Measurements from ENCODE around the gene CST9. TPM values are rescaled to one million over a fixed set of nuclear protein-coding genes. Genes with fewer than 3 reads are reported as not detected.

The CST9 gene, protein sequence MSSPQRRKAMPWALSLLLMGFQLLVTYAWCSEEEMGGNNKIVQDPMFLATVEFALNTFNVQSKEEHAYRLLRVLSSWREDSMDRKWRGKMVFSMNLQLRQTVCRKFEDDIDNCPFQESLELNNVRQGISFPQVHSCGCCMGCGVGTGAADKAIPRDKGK
- under 0.01 TPM in 1 of 2 replicates, not detected in the other for total RNA-seq

DNA sequence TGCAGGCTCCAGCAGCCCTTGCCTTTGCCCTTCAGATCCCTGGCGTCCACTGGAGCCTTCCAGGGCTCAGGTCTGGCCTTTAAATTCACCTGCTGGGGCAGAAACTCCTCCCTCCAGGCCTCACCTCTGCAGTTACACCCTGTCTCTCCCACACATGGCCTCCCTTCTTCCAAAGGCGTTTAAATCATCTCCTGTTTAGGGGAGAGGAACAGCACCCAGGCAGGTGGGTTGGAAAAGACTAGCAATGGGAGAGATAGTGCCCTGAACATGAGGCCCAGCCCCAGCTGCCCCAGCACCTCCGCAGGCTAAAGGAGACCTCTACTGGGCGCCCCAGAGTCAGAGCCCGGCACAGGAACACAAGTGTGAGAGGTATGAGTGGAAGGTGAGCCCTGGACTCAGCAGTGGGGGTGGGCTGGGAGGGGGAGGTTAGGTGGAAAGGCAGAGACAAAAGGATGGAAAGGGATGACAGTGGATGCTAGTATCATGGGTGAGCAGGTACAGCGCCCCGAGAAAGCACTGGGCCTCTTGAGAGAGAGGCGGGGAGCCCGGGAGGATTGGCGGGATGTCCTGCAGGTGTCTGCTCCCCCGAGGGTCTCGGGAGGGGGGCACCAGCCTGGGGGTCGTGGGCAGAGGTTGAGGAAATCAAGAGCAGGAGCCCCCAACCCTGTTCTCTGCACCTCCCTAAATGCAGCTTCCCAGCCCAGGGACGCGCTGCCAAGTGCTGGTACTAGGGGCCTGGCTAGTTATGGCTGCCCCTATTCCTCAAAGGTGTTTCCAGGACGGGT is at the start of gene CST9:
Gene CST9 (minus strand): TSS at position 51 of the 785 bp plus-strand sequence. CDS start 53 bp downstream, outside the sequence.
- no peak for DNase-seq (ENCODE audit: low read depth in 2 of 2)

DNA sequence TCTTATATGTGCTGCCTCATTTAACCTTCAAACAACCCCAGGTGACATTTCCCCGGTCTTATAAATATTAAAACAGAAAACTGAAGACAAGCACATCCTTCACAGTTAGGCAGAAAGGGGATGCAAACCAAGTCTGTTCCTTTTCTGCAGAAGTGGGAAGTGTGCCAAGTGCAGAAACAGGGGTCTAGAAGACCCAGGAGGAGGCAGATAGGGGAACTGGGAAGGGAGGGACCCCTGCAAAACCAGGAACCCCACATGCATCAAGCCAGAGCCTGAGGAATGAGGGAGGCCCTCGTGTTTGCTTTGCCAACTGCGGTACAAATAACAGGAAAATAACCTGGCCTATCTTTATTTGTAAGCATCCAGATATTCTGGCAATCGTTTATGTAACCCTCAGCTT is 49.0 kb upstream of the CST9 start:
- DNase-seq (ENCODE audit: low read depth in 2 of 2), result no peak

DNA sequence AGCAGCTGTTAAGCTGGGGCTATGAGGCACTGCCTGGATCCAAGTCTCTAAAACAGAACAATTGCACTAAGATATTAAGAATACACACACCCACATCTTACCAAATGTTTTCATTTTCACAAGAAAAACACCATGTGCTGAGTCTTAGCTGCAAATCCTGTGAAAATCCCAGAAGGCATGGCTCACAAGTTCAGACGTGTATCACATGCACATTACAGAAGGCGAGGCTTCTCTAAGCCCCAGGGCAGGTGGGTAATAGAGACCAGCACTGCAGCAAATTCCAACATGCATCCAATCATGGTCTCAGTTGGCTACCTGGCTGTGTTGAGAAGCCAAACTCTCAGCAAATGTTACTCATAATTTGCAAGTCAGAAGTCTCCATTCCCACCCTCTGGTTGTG is 48.3 kb upstream of the CST9 start:
- DNase-seq (ENCODE audit: low read depth in 2 of 2), result no peak

DNA sequence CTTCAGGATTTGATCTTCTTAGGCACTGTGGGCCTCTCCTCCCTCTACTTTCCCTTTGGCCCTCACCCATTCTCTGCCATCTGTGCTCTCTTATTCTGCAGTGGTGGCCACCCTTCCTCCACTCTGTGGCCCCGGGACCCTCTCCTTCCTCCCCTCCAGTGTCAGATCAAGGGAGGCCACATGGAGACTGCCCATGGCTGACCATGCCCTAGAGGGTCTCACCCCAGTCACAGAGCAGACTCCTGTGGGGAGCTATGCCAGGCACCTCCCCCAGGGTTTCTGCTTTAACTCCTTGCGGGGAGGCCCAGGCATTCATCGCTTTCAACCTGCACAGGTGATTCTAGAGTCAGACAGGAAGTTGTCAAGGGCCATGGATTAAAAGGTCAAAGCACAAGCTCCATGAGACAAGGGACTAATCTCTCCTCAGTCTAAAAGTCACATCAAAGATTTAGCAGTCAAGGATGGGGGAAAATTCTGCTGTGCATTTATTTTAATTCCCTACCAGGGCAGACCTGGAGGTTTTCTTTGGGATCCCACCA is 47.8 kb upstream of the CST9 start:
- no peak for DNase-seq (ENCODE audit: low read depth in 2 of 2)

DNA sequence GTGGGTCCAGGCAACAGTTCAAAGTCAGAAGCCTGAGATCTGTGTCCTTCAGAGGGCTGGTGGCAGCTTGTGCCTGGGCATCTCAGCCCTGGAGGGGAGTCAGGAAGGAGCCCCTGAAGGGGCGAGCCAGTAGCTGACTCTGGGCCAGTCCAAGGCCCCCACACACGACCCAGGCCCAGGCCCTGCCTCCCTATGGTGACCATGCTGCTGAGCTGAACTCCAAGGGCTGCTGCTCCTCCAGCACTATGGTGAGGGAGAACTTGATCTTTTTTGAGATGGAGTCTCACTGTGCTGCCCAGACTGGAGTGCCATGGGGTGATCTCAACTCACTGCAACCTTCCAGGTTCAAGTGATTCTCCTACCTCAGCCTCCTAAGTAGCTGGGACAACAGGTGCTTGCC is 47.2 kb upstream of the CST9 start:
- DNase-seq (ENCODE audit: low read depth in 2 of 2), result no peak

DNA sequence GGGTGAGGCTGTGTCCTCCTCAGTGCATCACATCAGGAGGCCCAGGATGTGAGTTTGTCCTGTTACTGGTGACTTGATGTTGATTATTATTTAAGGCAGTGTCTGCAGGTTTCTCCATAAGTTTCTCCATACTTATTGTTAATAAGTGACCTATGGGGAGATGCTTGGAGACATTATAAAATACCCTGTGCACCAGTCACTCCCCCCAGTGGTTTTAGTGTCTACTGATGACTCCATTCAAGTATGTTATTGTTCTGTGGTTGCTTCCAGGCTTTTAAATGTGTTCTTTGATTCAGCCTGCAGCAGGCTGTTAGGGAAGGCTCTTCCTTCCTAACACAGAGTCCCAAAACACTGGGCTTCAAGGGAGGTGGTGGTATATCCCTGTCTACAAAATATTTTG is 46.7 kb upstream of the CST9 start:
- no peak for DNase-seq (ENCODE audit: low read depth in 2 of 2)

DNA sequence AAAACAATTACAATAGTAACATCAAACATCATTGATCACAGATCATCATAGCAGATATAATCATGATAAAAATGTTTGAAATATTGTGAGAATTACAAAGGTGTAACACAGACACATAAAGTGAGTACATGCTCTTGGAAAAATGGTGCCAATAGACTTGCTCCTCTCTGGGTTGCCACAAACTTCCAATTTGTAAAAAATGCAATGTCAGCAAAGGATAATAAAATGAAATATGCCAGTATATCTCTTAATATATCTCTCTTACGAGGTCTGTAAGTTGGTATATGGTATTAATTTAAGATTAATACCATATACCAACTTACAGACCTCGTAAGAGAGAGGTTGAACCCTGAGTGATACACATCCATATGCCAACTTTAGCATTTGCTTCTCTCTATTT is 45.4 kb upstream of the CST9 start:
- DNase-seq (ENCODE audit: low read depth in 2 of 2), result no peak

DNA sequence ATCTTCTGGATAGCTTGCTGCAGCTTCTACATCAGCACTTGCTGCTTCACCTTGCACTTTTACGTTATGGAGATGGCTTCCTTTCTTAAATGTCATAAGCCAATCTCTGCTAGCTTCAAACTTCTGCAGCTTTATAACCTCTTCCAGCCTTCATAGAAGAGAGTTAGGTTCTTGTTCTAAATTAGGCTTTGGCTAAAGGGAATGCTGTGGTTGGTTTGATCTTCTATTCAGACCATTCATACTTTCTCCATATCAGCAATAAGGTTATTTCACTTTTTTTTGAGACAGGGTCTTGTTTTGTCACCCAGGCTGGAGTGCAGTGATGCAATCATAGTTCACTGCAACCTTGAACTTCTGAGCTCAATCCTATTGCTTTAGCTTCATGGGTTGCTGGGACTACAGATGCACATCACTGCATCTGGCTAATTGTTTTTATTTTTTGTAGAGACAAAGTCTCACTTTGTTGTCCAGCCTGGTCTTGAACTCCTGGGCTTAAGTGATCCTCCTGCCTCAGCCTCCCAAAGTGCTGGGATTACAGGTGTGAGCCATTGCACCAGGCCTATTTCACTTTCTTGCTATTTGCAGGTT is 44.2 kb upstream of the CST9 start:
- DNase-seq (ENCODE audit: low read depth in 2 of 2), result no peak

DNA sequence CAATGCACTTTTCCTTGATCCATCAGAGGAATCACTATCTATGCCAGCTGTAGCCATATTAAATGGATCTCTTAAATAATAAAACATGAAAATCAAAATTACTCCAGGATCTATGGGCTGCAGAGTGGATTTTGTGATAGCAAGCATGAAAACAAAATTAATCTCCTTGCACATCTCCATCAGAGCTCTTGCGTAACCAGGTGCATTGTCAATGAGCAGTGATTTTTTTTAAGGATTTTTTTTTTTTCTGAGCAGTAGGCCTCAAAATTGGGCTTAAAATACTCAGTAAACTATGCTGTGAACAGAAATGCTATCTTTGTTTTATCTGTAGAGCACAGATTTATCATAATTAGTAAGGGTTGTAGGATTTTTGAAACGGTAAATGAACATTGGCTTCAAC is 43.5 kb upstream of the CST9 start:
- DNase-seq (ENCODE audit: low read depth in 2 of 2), result no peak

DNA sequence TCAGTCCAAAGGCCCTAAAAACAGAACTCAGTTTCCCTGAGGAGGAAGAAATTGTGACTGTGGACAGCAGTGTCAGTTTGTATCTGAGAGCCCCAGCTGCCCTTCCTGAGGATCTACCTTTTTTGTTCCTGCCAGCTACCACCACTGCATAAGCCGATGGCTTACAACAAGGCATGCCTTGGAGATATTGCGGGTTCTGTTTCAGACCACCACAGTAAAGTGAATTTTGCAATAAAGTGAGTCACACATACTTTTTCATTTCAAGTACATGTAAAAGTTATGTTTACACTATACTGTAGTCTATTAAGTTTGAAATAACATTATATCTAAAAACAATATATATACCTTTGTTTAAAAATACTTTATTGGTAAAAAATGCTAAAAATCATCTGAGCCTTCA is 41.6 kb upstream of the CST9 start:
- DNase-seq (ENCODE audit: low read depth in 2 of 2), result no peak

DNA sequence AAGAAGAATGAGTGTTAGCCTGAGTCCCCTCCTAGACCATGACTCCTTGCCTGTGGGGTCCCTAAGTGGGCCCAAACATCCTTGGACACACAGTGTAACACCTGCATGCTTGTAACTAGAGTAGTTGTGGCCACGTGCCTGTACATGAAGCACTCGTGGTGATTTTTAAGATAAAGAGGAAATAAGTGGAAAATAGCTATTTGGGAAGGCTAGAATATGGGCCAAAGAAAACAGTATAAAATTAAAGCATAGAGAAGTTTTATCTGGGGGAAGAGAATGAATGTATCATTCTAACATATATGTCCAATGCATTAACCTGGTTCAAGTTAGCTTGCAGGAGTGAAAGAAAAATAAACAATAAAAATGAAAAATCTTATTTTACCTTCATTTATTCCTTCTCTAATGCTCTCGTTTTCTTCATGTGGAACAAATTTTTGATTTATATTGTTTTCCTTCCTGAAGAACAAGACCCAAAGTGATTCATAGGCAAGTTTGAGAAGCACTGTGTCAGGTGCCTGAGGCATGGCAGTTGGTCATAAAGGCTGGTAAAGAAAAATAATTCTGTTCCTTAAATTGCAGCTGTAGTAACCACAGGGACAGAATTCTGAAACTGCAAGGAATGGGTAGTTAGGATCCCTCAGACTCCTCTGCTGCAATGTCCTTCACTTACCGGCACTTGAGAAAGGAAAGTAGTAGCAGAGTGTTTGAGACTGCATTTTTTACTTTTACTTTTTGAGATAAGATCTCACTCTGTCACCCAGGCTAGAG is 40.6 kb upstream of the CST9 start:
- DNase-seq (ENCODE audit: low read depth in 2 of 2), result peak in 1 of 2 donors; percentile 40

DNA sequence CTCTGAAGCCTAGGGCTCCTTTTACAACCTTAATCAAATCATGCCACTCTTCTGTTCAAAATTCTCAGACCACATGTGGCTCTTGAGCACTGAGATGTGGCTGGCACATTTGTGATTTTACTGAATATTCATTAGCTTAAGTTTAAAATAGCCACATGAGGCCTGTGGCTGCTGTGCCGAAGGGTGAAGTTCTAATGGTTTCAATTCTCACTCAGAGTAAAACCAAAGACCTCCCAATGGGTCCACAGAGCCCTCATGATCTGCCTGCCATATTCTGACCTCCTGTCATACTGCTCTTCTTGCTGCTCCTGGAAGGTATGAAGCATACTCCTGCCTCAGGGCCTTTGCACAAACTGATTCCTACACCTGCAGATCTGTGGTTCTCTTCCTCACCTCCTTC is 39.9 kb upstream of the CST9 start:
- DNase-seq (ENCODE audit: low read depth in 2 of 2), result no peak

DNA sequence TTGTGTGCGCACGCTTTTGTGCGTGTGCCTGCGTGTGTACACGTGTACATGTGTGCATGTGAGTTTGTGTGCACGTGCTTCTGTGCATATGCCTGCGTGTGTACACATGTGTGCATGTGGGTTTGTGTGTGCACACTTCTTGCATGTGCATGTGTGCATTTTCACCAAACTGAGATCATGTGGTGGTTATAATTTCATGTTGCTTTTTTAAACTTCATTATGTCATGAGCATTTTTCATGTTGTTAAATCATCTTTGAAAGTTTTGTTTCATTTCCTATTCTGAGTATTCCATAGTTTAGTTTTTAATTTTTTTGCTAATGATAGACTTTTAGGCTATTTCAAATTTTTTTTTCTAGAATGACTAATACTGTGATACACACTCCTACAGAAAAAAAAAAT is 38.4 kb upstream of the CST9 start:
- DNase-seq (ENCODE audit: low read depth in 2 of 2), result no peak

DNA sequence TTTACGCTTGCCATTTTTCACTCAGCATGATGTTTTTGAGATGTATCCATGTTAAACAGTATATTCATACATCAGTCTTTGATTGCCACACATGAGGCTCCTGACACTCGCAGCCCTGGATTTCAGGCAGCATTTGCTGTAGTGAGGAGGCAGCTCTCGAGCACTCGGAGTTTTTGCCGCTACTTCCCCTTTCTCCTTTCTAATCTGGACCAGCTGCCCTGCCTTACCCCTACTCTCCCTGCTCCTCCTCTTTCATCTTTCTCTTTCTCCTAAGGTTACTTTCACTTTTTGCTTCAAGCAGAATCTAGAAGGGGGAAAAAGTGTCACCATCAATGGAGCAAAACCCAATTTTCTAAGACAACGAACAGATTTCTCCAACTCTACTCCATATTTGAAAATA is 37.9 kb upstream of the CST9 start:
- no peak for DNase-seq (ENCODE audit: low read depth in 2 of 2)

DNA sequence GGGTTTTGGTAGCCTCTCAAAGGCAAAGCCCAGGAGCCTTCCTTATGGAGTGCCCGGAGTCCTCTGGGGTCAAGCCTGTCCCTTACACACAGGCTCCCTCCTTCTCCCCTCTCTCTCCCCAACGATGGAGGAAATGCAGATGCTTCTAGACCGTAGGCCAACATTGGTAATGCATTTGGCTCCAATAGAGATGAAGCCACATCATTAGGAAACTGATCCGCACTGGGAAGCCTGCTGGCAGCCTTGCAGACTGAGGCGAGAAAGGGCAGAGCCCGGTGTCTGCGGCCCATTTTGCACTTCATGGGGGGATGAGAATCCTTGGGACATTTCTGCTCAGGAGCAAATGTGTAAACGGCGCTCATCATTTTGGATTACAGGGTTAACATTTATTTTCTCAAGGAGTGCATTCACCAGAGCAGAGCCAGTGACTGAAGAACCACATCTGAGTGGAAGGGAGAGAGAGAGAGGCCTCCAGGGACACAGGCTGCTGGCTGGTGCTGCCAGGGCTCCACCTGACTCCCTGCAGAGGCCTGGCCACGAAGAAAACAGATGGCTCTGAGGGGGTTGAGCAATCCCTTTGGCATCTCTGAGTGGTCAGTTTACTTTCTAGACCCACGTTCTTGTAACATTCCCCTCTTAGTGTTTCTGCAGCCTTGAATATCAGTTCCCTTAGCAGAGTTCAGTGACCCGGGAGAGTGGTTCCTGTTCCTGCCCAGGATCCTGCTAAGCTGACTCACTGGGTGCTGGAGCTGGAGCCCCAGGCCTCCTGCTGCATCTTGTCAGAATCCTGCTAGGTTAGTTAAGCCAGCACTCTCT is 36.4 kb upstream of the CST9 start:
- peak in 1 of 2 donors; percentile 48 for DNase-seq (ENCODE audit: low read depth in 2 of 2)

DNA sequence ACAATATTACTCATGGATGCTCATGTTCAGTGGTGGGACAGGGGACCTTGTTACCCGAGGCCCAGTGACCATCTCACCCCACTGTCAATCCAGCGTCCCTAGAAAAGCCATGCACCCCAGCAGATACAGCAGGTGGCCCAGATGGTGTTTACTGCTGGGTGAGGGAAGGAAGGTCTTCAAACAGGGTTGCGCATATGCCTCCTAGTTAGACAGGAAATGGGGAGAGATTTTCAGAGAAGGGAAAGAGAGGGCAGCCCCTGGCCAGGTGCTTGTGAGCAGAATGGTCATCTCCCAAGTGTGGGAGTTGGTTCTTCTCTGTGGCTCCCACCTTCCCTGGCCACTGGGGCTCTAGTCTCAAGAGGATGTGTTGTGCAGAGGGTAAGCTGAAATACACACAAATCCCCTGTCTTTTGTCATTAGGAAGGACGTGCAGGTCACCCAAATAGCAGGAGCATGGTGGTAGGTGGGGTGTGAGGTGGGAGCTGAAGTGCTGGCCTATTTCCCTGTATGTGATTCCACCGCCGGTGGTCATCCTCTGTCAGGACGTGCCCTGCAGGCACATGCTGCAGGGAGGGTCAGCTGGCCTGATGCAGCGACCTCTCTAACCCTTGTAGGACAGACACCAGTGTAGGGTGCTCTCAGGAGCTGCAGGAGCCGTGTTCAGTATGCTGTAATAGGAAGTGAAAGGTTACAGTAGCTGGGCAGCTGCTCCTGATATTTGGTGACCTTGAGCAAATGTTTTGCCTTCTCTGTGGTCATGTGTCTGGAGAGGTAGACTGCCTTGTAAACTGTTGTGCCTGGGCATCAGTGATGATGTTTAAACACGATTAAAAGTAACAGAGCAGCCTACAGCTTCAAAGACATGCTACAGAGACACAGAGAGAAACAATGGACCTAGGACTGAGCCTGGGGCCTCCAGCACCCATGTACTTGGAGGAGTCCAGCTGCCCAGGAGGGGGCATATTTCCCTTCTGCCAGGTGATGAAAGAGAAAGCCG is 35.3 kb upstream of the CST9 start:
- DNase-seq (ENCODE audit: low read depth in 2 of 2), result no peak

DNA sequence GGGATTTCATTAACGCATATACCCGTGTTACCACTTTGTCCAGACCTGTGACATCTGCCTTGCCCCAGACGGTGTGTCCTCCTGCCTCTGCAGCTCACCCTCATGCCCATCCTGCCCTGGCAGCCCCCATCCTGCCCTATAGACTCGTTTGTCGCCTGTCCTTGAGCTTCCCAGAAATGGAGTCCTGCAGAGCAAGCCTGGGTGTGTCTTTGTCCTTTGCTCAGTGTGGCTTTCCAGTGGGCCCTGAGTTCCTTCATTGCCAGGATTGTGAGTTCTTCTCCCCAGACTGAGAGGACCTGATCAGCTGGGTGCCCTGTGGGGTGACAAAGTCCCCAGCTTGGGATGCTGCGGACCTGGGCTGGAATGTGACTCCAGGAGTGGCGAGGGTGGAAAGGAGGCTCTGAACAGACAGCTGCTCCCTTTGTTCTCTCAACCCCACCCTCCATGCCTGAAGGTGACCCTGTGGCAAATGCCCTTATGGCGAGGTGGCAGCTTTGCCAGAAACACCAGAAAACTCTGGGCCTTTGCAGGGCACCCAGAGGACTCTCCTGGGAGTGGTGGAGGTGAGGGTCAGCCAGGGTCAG is 34.4 kb upstream of the CST9 start:
- no peak for DNase-seq (ENCODE audit: low read depth in 2 of 2)

DNA sequence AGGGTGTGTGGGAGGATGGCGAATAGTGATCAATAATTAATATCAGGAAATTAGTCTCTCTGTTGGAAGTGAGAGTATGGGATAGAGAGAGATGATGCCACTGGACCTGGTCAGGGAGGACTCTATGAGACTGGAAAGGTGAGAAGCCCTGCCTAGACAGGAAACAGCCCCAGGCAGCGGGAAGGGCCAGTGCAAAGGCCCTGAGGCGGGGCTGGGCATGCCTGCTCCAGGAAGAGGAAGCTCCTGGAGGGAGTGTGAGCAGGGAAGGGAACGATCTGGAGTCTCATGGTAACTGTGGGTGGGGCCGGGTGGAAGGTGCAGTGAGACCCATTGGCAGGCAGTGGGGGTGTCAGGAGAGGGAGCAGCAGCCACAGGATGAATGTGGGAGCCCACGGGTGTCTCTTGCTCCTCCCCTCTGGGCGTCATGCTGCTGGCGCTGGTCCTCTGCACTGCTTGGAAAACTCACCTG is 33.8 kb upstream of the CST9 start:
- no peak for DNase-seq (ENCODE audit: low read depth in 2 of 2)

DNA sequence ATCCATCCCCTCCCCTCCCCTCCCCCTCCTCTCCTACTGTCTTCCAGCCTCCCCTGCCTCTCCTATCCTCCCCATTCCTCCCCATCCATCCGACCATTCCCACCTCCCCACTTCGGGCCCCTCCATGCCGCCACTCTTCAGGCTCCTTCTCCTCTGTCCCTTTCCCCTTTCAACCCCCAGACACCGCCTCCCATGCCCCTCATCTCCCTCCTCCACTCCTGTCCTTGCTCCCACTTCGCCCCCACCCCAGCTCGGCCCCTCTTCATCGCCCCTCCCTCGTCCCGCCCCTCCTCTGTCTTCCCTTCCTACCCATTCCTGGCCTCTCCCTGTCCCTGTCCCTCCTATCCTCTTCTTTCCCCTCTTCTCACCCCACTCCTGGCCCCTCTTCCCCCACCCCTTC is 32.6 kb upstream of the CST9 start:
- no peak for DNase-seq (ENCODE audit: low read depth in 2 of 2)
